Stimulated activated CD4-positive, alpha-beta T cell treated with anti-CD3 and anti-CD28 coated beads, Interleukin-2, amount 100 ng/mL, for 24 hours (primary cell): Measurements from ENCODE around the gene NPY4R.
"Not testable (repeated sequence)": the region's sequence is repeated elsewhere in the genome, so short reads cannot be mapped to it uniquely, and the experiment has no call there.

Experiments used
- DNase-seq, 2 donors: peaks; one replicate each; pipeline ENCODE4 v3.0.0-alpha.2; 2020

NPY4R gene

GRCh38 chr10:46465765-46466164 is at the start of gene NPY4R:
Gene NPY4R (minus strand): TSS chr10:46465958. CDS start chr10:46462635, 3,323 bp downstream.
- DNase-seq = not testable (repeated sequence)

- DNase-seq = no peak
Measured at GRCh38 chr10:46515366-46515765, 49.6 kb upstream of the NPY4R start.

GRCh38 chr10:46514899-46515298 is 49.1 kb upstream of the NPY4R start:
- DNase-seq = no peak

- DNase-seq = no peak
Measured at GRCh38 chr10:46514431-46514861, 48.7 kb upstream of the NPY4R start.

GRCh38 chr10:46513333-46513732 is 47.6 kb upstream of the NPY4R start:
- DNase-seq = not testable (repeated sequence)

GRCh38 chr10:46512725-46513124 is 47.0 kb upstream of the NPY4R start:
- not testable (repeated sequence) for DNase-seq

- not testable (repeated sequence) for DNase-seq
Measured at GRCh38 chr10:46512002-46512401, 46.2 kb upstream of the NPY4R start.

GRCh38 chr10:46499990-46500389 is 34.2 kb upstream of the NPY4R start:
- not testable (repeated sequence) for DNase-seq

GRCh38 chr10:46498985-46499703 is 33.4 kb upstream of the NPY4R start:
- DNase-seq = not testable (repeated sequence)

- DNase-seq = not testable (repeated sequence)
Measured at GRCh38 chr10:46497878-46498277, 32.1 kb upstream of the NPY4R start.

- not testable (repeated sequence) for DNase-seq
Measured at GRCh38 chr10:46497401-46497800, 31.6 kb upstream of the NPY4R start.

GRCh38 chr10:46491364-46492114 is 25.8 kb upstream of the NPY4R start:
- DNase-seq = not testable (repeated sequence)

- not testable (repeated sequence) for DNase-seq
Measured at GRCh38 chr10:46490285-46490684, 24.5 kb upstream of the NPY4R start.

GRCh38 chr10:46486459-46486858 is 20.7 kb upstream of the NPY4R start:
- DNase-seq = not testable (repeated sequence)

- DNase-seq = not testable (repeated sequence)
Measured at GRCh38 chr10:46474746-46475320, 9.1 kb upstream of the NPY4R start.

GRCh38 chr10:46473758-46474157 is 8.0 kb upstream of the NPY4R start:
- DNase-seq = not testable (repeated sequence)

GRCh38 chr10:46470134-46470533 is 4.4 kb upstream of the NPY4R start:
- DNase-seq = not testable (repeated sequence)

- not testable (repeated sequence) for DNase-seq
Measured at GRCh38 chr10:46468119-46468809, 2.5 kb upstream of the NPY4R start.

- not testable (repeated sequence) for DNase-seq
Measured at GRCh38 chr10:46463608-46464007, 2.1 kb downstream of the NPY4R start.

- DNase-seq = not testable (repeated sequence)
Measured at GRCh38 chr10:46462276-46462675, 3.5 kb downstream of the NPY4R start.

GRCh38 chr10:46459579-46459978 is 6.2 kb downstream of the NPY4R start:
- not testable (repeated sequence) for DNase-seq

GRCh38 chr10:46457071-46457470 is 8.7 kb downstream of the NPY4R start:
- DNase-seq = not testable (repeated sequence)

- not testable (repeated sequence) for DNase-seq
Measured at GRCh38 chr10:46455992-46456391, 9.8 kb downstream of the NPY4R start.
